IPS DF 19.7 (cell line): Measurements from ENCODE around the gene SEPTIN14.
"Not testable (repeated sequence)": the region's sequence is repeated elsewhere in the genome, so short reads cannot be mapped to it uniquely, and the experiment has no call there.

Source experiments
- DNase-seq: peaks from one replicate; pipeline ENCODE4 v3.0.0-alpha.2; 2013; ENCODE audit warnings: low read depth, low spot score

SEPTIN14 gene

DNA sequence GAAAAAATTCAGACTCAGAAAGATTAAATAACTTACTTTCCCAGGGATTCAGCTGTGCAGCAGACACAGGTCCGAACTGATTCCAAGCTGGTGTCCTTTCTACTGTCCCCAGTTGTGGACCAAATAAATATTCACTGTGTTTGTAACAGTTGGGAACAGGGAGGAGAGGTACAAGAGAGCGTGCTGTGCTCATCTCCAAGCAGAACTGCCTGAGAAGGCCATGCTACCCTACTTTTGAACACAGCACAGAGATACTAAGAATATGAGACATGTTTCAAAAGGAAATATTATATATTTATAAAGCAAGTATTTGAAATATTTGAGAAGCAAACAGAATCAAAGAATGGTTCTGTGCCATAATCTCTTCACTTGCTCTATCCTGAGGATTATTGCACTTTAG, at the start of gene SEPTIN14:
SEPTIN14 (minus strand) TSS at position 101 of the 400 bp plus-strand sequence. CDS start 756 bp downstream, outside the sequence.
- DNase-seq: not testable (repeated sequence)

DNA sequence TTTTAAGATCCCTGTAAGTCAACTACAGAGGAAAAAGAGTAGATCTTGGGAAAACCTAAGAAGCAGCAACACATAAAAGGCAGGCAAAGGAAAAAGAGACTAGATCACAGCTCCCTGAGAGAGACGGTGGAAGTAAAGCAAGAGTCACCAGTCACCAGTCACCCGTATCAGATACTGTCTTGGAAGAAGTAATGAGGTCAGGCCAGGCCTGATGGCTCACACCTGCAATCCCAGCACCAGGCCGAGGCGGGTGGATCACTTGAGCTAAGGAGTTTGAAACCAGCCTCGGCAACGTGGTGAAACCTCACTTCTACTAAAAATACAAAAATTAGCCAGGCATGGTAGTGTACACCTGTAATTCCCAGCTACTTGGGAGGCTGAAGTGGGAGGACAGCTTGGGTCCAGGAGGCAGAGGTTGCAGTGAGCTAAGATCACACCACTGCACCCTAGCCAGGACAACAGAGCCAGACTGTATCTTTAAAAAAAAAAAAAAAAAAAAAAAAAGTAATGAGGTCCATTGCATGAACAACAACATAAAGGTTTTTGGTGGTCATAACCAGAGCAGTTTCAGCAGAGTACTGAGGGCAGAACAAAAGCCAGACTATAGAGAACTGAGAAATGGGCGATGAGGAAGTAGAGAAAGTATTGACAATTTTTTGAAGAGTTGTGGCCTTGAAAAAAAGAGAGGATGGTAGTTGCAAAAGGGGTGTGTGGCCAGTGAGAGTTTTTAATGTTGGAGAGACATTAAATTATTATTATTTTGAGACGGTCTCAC, 41.6 kb upstream of the SEPTIN14 start:
- no peak for DNase-seq

DNA sequence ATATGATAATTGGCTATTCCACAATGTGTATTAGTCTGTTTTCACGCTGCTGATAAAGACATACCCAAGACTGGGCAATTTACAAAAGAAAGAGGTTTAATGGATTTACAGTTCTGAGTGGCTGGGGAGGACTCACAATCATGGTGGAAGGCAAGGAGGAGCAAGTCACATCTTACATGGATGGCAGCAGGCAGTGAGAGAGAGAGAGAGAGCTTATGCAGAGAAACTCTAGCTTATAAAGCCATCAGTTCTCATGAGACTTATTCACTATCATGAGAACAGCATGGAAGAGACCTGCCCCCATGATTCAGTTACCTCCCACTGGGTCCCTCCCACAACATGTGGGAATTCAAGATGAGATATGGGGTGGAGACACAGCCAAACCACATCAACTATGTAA, 38.5 kb upstream of the SEPTIN14 start:
- not testable (repeated sequence) for DNase-seq

DNA sequence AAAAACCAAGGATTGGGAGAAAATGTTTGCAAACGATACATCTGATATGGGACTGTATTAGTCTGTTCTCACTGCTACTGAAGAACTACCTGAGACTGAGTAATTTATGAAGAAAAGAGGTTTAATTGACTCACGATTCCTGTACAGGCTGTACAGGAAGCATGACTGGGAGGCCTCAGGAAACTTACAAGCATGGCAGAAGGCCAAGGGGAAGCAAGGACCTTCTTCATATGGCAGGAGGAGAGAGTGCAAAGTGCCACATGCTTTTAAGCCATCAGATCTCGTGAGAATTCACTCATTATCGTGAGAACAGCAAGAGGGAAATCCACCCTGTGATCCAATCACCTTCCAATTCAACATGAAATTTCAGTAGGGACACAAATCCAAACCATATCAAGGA, 35.7 kb upstream of the SEPTIN14 start:
- DNase-seq: no peak

DNA sequence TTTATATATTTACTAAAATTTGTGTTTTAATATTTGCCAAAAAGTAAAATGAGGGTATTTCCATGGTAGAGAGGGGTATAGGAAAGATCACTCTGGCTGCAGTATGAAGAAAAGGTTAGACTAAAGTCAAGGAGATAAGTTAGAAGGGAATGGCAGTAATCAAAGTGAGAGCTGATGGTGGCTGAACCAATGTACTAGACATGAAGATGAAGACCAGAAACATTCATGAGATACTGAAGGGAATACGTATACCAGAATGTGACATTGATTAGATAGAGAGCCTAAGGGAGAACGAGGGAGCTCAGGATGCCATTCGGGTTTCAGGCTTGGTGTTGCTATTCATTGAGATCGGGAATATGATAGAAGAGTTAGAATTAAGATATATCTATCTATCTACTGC, 32.5 kb upstream of the SEPTIN14 start:
- DNase-seq: no peak

- DNase-seq: no peak
Measured at GRCh38 chr7:55893940-55894339, 31.4 kb upstream of the SEPTIN14 start.

- DNase-seq: not testable (repeated sequence)
Measured at GRCh38 chr7:55888378-55888777, 25.8 kb upstream of the SEPTIN14 start.

- no peak for DNase-seq
Measured at GRCh38 chr7:55887821-55888247, 25.3 kb upstream of the SEPTIN14 start.

DNA sequence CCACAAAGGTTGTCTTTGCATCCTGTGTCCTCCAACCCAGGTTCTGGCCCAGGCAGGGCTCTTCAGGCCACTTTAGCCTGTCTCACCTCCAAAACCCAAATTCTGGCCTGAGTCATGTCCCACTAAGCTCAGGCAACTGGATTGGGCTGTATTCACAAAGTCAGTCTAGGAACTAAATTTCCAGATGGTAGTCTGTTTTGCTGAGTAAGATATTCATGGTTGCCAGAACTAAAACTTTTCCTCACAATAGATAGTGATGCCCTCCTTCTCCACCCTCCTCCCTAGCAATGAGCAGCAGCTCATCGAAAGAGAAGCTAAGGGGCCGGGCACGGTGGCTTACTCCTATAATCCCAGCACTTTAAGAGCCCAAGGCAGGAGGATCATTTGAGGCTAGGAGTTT, 21.8 kb upstream of the SEPTIN14 start:
- DNase-seq: no peak

- no peak for DNase-seq
Measured at GRCh38 chr7:55878691-55879090, 16.1 kb upstream of the SEPTIN14 start.

DNA sequence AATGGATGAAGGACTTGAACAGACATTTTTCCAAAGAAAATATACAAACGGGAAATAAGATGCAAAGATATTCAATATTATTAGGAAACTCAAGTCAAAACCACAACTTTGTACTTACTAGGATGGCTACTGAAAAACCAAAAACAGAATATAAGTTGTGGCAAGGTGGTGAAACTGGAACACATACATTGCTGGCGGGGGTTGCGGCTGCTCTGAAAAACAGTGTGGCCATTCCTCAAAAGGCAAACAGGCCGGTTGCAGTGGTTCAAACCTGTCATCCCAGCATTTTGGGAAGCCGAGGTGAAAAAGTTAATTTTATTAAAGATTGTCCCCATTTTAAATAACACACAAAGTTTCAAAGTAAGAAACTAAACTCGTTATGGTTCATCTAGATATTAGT, 14.8 kb upstream of the SEPTIN14 start:
- no peak for DNase-seq

DNA sequence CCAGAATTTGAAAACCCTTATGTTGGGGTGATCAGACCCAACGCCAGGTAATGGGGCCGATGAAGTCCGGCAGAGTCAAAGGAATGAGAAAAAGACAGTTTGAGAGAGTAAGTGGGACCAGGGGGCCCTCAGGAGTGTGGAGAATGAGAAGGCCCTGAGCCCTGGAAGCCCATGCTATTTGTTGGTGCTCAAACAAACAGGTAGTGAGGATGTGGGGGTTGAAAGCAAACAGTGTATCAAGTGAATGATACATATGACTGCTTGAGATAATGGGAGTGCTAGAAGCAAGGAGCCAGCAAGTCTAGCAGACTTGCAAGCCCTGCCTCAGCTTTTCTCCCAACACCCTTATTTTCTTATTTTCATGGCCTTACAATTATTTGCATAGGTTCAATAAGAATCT, 11.2 kb upstream of the SEPTIN14 start:
- DNase-seq: no peak

GRCh38 chr7:55871932-55872485, 9.5 kb upstream of the SEPTIN14 start:
- DNase-seq: no peak

DNA sequence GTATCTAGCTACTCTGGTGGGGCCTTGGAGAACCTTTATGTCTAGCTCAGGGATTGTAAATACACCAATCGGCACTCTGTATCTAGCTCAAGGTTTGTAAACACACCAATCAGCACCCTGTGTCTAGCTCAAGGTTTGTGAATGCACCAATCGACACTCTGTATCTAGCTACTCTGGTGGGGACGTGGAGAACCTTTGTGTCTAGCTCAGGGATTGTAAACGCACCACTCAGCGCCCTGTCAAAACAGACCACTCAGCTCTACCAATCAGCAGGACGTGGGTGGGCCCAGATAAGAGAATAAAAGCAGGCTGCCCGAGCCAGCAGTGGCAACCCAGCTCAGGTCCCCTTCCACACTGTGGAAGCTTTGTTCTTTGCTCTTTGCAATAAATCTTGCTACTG, 6.4 kb upstream of the SEPTIN14 start:
- not testable (repeated sequence) for DNase-seq

- DNase-seq: not testable (repeated sequence)
Measured at GRCh38 chr7:55845164-55845563, 17.4 kb downstream of the SEPTIN14 start.

DNA sequence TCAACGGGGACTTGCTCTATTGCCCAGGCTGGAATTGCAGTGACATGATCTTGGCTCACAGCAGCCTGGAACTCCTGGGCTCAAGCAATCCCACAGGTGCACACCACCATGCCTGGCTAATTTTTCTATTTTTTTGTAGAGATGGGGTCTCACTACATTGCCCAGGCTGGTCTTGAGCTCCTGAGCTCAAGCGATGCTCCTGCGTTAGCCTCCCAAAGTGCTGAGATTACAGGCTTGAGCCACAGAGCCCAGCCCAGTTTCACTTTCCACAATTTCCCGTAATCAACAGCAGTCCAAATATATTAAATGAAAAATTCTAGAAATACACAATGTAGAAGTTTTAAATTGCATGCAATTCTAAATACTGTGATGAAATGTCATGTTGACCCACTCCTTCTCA, 24.0 kb downstream of the SEPTIN14 start:
- DNase-seq: no peak

DNA sequence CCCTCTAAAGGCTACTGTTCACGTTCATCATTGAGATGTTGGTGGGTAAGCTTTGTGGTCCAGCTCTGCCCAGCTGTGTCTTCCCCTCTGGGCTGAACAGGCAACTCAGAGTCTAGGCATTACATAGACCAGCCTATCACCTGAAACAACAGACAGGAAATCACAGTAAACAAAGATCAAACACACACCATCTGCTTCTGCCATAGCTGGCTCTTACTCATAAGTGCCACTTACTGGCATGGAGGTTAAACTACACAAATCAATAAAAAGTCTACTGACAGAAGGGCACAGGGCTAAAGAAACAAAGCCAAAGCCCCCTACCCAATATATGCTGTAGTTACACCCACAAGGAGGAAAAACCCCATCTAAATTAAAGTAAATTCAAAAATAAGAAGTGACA, 35.0 kb downstream of the SEPTIN14 start:
- no peak for DNase-seq

DNA sequence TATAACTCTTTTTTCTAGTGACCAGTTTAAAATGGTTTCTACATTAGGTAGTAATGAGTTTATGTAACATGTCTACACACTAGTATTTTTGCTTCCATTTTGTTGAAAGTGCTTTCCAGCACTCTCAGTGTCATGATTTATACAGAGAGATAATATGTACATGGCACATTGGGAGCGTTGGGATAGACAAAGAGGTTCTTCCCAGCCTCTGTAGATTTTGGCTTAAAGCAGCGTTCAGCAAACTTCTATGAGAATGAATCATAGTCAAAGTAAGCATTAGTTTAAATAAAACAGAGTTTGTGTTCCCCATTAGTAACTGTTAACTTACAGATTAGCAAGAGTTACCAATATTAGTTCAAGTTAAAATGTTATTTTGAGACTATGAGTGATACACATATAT, 43.9 kb downstream of the SEPTIN14 start:
- no peak for DNase-seq

DNA sequence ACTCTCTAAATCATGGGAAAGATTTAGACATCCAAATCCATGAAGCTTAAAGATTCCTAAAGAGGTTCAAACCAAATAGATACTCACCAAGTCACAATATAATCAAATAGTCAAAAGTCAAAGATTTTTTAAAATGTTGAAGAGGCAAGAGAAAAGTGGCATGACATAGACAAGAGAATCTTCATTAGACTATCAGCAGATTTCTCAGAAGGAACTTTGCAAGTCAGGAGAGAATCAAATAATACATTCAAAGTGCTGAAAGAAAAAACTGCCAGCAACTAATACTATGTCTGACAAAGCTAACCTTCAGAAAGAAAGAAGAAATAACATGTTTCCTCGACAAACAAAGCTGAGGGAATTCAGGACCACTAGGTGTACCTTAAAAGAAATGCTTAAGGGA, 65.3 kb downstream of the SEPTIN14 start:
- DNase-seq: not testable (repeated sequence)

GRCh38 chr7:55794527-55794926, 68.0 kb downstream of the SEPTIN14 start:
- no peak for DNase-seq

GRCh38 chr7:55792048-55792447, 70.5 kb downstream of the SEPTIN14 start:
- no peak for DNase-seq

GRCh38 chr7:55787796-55788195, 74.8 kb downstream of the SEPTIN14 start:
- no peak for DNase-seq

- no peak for DNase-seq
Measured at GRCh38 chr7:55786901-55787300, 75.7 kb downstream of the SEPTIN14 start.
